GM21360 (cell line): ENCODE measurements around the gene SLC44A4.
"Not testable (repeated sequence)": the region's sequence is repeated elsewhere in the genome, so short reads cannot be mapped to it uniquely, and the experiment has no call there.

Source experiments
- ATAC-seq: cut with Tn5 transposase; IDR thresholded peaks from one replicate; pipeline ENCODE4 v1.9.1; 2021; ENCODE audit warnings: mild to moderate bottlenecking, moderate library complexity; ENCODE audit not compliant: unreplicated experiment

Gene SLC44A4

DNA sequence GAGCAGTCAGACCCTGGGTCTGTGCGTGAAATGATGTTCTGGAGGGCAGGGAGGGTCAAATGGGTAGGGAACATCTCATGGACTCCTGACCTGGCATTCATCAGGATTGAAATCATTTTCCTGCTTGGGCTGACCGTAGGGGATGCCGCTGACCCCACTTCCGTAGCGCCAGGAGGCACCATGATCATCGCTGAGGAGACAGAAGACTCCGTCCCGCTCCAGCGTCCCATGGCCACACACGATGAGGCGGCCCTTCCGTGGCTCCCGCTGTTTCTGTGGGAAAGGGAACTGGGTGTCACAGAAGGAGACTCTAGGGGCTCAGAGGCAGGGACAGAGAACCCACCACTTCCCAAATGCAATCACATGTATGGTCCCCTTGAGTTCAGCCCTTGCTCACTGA lies 18.4 kb downstream of the SLC44A4 start:
- no peak for ATAC-seq

DNA sequence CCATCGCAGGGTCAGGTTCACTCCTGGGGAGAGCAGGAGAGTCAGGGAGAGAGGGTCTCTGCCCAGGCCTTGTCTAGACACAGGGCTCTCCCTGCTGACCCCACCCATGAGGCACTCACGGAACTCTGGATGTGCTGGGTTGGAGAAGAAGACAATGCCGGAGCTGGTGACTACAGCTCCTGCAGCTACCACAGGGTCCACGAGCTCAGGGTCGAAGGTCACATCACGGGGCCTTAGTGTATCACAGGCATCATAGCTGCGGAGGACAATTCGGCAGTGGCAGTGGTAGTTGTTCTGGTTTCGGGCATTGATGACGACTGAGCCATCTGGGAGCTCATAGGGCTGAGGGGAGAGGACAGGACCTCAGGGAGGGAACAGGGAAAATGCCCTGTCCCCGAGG lies 18.9 kb downstream of the SLC44A4 start:
- no peak for ATAC-seq

DNA sequence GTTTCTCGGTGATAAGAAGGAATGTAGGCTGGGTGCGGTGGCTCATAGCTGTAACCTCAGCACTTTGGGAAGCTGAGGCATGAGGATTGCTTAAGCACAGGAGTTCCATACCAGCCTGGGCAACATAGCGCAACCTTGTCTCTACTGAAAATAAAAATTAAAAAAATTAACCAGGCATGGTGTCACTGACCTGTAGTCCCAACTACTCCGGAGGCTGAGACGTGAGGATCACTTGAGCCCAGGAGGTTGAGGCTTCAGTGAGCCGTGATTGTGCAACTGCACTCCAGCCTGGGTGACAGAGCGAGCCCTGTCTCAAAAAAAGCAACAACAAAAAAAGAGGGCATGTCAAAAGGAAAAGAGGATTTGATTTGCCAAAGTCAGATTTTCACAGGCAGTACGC lies 20.1 kb downstream of the SLC44A4 start:
- no peak for ATAC-seq

DNA sequence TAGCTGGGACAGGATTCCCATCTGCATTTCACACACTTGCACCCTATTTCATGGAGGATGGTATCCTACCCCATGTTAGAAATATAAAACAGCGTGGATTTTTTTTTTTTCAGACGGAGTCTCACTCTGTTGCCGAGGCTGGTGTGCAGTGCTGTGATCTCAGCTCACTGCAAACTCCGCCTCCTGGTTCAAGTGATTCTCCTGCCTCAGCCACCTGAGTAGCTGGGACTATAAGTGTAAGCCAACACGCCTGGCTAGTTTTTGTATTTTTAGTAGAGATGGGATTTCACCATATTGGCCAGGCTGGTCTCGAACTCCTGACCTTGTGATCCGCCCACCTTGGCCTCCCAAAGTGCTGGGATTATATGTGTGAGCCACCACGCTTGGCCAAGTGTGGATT lies 21.0 kb downstream of the SLC44A4 start:
- ATAC-seq, result not testable (repeated sequence)

DNA sequence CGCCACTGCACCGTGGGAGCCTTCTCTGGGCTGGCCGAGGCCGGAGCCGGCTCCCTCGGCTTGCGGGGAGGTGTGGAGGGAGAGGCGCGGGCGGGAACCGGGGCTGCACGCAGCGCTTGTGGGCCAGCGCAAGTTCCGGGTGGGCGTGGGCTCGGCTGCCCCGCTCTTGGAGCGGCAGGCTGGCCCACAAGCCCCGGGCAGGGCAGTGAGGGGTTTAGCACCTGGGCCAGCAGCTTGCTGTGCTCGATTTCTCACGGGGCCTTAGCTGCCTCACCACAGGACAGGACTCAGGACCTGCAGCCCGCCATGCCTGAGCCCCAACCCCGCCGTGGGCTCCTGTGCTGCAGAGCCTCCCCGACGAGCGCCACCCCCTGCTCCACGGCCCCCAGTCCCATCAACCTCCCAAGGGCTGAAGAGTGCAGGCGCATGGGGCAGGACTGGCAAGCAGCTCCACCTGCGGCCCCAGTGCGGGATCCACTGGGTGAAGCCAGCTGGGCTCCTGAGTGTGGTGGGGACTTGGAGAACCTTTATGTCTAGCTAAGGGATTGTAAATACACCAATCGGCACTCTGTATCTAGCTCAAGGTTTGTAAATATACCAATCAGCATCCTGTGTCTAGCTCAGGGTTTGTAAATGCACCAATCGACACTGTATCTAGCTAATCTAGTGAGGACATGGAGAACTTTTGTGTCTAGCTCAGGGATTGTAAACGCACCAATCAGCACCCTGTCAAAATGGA lies 26.6 kb downstream of the SLC44A4 start:
- not testable (repeated sequence) for ATAC-seq

DNA sequence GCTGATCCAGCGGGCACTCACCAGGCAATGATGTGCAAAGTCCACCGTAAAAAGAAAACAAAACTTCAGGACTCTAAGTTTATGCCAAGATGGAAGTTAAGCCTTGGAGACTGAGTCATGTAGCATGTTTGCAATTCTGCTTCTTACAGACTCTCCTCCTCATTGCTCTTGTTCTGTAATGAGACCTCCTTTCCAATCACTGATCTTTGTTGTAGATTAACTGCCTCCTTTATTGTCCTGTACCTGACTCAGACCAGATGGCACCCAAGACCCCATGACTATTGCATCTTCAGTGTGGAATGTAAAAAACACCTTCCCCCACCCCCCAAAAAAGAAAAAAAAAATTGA lies 27.3 kb downstream of the SLC44A4 start:
- no peak for ATAC-seq

DNA sequence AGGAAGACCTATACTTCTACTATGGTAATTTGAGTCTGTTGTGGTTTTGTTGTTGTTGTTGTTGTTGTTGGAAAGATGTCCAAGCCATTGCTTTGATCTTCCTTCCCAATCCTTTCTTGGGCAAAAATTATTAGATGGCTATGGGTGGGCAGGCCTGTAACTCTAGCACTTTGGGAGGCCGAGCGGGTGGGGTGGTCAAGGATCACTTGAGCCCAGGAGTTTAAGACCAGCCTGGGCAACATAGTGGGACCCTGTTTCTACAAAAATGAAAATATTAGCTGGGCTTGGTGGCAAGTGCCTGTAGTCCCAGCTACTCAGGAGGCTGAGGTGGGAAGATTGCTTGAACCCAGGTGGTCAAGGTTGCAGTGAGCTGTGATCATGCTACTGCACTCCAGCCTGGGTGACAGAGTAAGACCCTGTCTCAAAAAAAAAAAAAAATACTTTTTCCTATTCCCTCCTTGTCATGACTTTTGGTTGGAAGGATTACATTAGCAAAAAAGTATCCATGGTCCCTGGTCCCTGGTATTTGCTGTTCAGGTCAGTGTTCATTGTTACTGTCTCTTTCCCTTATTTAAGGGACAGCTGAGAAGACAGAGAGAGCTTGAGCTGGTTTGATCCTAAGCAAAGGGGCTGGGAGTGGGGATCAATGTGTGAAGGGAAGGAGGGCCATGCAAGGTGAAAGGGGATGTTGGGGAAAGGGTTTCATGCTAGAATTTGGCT lies 27.9 kb downstream of the SLC44A4 start:
- ATAC-seq, result no peak

DNA sequence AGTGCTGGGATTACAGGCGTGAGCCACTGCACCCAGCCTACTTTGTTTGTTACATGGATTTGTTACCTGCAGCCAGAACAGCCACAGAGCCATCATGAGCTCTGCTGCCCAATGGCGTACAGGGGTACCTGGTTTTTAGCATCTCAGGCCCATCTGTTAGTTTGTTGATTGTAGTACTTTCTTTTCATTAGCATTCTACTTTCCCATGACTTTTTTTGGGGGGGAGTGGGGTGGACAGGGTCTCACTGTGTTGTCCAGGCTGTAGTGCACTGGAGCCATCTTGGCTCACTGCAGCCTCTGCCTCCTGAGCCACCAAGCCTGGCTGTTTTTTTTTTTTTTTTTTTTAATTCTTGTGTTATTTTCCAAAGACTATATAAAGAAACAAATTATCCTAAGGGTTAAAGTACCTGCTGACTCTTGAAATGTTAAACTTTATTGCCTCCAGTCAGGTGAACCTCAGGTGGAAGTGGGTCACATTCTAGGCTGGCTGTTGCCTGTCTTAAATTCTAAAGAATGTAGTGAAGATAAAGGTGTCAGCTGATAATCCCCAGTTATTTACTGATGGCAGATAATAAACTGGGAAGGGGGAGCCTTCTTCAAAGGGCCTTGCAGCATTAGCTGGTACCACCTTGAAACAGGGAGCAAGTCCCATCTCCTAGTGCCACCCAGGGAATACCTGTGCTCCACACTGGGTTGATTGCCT lies 31.4 kb downstream of the SLC44A4 start:
- ATAC-seq, result no peak

DNA sequence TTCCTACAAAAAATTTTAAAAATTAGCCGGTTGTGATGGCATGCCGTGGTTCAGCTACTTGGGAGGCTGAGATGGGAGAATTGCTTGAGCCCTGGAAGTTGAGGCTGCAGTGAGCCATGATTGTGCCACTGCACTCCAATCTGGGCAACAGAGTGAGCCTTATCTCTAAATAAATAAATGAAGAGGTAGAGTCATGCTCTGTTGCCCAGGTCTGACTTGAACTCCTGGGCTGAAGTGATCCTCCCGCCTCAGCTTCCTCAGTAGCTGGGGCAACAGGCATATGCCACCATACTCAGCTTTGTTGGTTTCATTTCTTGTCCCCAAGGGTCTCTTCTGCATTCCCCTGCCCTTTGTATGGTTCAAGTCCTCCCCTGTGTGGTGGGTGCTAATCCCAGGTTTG lies 34.3 kb downstream of the SLC44A4 start:
- ATAC-seq, result no peak

DNA sequence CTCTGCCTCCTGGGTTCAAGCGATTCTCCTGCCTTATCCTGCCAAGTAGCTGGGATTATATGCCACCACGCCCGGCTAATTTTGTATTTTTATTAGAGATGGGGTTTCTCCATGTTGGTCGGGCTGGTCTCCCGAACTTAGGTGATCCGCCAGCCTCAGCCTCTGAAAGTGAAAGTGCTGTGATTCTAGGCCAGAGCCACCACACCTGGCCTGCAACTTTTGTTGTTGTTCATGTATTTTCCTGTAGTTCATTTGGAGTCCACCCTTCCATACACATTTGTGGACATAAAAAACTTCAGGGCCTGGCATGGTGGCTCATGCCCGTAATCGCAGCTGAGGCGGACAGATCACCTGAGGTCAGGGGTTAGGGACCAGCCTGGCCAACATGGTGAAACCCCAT lies 36.7 kb downstream of the SLC44A4 start:
- no peak for ATAC-seq

DNA sequence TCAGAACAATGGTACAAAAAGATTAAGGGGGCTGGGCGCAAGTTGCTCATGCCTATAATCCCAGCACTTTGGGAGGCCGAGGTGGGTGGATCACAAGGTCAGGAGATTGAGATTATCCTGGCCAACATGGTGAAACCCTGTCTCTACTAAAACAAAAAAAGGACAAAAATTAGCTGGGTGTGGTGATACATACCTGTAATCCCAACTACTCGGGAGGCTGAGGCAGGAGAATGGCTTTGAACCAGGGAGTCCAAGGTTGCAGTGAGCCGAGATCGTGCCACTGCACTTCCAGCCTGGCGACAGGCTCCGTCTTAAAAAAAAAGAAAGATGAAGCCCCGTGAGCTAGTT lies 39.0 kb downstream of the SLC44A4 start:
- not testable (repeated sequence) for ATAC-seq

DNA sequence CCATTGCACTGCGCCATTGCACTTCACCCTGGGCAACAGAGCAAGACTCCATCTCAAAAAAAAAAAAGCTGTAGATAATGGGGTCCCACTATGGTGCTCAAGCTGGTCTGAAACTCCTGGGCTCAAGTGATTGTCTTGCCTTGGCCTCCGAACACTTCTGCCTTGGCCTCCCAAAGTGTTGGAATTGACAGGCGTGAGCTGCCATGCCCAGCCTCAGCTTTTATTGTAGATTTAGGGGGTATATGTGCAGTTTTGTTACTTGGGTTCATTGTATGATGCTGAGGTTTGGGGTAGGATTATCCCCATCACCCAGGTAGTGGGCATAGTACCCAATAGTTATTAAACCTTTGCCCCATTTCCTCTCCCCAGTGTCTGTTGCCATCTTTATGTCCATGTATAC lies 39.8 kb downstream of the SLC44A4 start:
- no peak for ATAC-seq

DNA sequence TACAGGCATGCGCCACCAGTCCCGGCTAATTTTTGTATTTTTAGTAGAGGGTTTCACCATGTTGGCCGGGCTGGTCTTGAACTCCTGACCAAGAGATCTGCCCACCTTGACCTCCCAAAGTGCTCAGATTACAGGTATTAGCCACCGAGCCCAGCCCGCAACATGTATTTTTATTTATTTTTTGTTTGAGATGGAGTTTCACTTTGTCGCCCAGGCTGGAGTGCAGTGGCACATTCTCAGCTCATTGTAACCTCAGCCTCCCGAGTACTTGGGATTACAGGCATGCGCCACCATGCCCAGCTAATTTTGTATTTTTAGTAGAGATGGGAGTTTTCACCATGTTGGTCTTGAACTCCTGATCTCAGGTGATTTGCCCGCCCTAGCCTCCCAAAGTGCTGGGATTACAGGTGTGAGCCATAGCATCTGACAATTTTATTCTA lies 40.7 kb downstream of the SLC44A4 start:
- ATAC-seq, result not testable (repeated sequence)

DNA sequence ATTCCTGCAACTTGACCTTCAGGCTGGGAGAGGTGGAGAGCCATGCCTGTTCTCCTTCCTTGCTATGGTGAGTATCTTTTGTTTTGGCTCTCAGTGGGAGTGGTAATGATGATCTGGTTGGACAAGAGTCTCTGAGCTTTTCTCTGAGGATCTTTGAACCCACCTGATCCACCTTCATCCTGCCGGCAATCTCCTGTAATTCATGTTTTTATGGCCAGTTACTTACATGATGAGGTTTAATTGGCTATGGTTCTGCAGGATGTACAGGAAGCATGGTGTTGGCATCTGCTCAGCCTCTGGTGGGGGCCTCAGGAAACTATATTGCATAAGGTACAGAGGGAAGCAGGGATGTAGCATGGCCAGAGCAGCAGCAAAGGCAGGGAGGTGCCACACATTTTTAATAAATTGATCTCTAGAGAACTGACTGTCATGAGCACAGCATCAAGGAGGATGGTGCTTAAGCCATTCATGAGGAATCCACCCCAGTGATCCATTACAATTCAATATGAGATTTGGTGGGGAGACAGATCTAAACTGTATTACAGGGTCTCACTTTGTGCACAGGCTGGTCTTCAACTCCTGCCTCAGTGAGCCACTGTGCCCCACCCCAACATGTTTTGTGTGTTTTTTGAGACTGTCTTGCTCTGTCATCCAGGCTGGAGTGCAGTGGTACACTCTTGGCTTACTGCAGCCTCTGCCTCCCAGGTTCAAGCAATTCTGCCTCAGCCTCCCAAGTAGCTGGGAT lies 41.3 kb downstream of the SLC44A4 start:
- ATAC-seq, result no peak

DNA sequence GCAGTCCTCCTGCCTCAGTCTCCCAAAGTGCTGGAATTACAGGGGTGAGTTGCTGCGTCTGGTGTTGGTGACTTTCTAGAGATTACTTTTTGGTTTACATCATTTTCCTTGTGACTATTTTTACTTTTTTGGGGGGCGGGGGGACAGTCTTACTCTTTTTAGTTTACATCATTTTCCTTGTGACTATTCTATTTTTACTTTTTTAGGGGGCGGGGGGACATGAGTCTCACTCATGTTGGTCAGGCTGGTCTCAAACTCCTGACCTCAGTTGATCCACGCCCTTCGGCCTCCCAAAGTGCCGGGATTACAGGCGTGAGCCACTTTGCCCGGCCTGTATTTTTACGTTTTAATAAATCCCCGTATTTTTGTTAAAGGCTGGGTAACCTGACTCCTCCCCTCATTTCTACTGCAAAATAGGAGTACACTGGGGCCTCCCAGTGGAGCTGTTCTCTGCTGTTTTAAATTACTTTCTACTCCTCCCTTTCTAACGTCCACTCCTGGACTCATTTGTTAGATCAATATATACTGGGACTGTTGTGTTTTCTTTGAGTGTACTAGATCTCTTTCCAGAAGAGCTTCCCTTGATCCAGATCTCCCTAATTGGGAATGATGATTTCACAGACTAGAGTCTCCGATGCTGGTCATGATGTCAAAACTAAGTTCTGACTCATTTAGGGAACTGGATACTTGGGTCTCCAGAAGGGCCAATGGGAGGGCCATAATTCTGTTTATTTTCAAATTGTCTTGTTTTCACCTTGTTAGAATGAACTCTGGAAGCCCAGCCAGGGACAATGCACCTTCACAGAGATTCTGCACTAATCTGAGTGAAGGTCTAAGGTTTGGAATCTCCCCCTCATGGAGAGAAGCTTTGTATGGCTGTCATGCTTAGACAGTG lies 42.1 kb downstream of the SLC44A4 start:
- ATAC-seq, result no peak

DNA sequence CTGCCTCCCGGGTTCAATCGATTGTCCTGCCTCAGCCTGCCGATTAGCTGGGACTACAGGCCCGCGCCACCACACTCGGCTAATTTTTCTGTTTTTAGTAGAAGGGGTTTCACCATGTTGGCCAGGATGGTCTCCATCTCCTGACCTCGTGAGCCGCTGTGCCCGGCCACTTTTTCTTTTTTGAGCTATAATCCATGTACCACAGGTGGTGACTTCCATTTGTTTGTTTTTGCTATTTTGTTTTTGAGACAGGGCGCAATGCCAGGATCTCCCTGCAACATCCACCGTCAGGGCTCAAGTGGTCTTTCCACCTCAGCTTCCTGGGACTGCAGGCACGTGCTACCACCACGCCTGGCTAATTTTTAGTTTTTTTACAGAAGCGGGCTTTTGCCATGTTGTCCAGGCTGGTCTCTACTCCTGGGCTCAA lies 42.7 kb downstream of the SLC44A4 start:
- ATAC-seq, result no peak

DNA sequence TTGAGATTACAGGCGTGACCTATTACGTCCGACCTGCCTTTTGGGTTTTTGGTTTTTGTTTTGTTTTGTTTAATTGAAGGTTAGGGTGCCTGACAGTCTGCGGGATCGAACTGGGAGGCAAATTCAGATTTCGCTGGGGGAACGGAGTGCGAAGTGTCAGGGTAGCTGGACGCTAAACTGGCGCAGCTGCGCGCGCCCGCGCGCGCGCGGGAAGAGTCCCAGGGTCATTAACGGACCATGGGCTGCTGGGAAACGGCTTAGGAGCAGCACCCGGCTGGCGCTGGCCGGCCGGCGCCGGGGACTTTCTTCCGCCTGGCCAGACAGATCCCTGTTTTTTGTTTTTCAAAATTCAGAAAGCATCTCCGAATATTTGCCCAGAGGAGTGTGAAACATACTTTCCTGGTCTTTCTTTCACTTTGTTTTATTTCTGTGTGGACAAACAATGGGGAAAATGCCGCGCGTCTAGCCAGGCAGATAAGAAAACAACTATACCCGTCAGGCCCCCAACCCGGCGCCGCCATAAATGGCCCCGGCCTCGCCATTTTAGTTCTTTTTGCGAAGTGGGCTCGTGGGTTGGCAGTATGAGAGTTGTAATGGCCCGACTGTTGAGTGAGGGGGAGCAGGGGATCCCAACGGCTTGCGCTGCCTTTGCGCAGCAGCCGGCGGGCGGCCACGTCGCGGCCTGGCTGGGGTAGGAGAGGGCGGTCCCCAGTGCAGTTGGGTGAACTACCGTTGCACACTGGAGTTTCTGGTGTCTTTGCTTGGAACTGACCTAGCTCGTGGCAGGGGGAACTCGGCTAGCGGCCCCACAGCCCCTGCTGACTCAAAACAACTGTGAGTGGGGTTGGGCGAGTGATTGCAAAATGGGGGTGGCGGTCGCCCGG lies 44.2 kb downstream of the SLC44A4 start:
- ATAC-seq, result no peak

DNA sequence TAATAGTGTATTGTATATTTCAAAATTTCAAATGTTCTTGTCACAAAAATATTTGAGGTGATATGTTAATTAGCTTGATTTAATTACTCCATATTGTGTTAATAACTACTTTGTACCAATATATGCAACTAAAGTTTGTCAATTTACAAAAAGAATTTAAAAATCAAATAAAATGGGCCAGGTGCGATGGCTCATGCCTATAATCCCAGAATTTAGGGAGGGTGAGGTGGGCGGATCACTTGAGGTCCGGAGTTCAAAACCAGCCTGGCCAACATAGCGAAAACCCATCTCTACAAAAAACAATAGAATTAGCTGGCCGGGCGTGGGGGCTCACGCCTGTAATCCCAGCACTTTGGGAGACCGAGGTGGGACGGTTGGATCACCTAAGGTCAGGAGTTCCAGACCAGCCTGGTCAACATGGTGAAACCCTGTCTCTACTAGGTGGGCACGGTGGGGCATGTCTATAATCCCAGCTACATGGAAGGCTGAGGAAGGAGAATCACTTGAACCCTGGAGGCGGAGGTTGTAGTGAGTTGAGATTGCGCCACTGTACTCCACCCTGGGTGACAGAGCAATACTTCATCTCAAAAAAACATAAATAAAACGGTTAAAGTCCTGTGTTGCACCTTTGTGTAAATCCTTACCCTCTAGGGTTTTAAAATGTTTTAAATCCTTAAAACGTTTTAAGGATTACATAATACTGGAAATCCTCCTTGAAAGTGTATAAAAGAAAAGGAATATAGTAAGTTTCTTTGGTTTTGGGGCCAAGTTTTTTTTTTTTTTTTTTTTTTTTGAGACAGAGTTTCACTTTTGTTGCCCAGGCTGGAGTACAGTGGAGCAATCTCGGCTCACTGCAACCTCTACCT lies 47.2 kb downstream of the SLC44A4 start:
- no peak for ATAC-seq
